Stimulated activated CD8-positive, alpha-beta memory T cell treated with anti-CD3 and anti-CD28 coated beads, Interleukin-15, amount 100 ng/mL, for 48 hours (primary cell): ENCODE results near the gene LINS1.
"Not testable (repeated sequence)": the region's sequence is repeated elsewhere in the genome, so short reads cannot be mapped to it uniquely, and the experiment has no call there.

Source experiments
- DNase-seq, 2 donors: peaks; one replicate each; pipeline ENCODE4 v3.0.0-alpha.2; 2020; ENCODE audit warnings: low read depth in 2 of 2

Gene LINS1

DNA sequence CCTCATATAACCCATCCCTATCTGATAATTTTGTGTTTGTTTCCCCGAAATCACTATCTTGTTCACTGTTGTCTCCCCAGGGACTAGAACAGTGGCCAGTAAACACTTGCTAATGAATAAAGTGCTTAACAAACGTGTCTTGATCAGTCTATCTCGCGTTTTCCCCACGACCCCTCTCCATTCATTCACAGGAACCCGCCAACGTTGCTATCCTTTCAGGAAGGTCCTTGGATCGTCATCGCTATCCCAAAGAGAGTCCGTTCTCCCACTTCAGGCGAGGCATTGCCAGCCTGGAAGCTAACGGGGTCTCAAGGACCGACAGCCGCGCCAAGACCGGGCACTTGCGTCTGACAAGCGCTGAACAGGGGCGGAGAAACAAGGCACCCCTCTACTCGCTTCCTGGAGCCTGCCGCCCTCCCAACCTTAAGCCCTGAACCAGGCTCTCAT, 344 bp downstream of the LINS1 start:
- no peak for DNase-seq

DNA sequence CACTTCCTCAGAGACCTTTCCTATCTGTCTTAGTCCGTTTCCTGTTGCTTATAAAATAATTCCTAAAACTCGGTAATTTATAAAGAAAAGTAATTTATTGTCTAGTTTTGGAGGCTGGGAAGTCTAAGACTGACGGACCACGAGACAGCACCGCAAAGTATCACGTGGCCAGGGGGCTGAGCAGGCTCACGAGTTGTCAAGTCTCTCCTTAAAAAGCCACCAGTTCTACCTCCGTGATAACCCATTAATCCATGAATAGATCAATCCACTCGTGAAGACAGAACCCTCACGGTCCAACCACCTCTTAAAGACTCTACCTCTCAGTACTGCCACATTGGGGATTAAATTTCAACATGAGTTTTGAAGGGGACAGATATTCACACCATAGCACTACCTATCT, 821 bp downstream of the LINS1 start:
- DNase-seq: no peak

DNA sequence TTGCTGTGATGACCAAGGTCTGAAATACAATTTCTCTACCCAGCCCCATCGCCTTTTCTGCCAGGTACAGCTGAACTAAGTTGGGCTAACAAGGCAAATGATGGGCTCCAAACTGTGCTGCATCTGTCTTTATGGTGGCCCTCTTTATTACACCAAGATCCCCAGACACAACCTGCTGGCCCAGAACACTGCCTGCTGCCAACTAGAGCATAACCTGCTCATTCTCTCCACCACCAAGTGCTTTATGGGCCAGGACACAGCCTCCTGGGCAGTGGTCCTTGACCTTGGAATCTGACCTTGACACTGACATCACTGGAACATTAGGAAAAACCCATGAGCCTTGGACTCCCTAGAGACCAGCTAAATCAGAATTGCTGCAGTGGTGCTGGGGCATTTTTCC, 3.3 kb downstream of the LINS1 start:
- no peak for DNase-seq

DNA sequence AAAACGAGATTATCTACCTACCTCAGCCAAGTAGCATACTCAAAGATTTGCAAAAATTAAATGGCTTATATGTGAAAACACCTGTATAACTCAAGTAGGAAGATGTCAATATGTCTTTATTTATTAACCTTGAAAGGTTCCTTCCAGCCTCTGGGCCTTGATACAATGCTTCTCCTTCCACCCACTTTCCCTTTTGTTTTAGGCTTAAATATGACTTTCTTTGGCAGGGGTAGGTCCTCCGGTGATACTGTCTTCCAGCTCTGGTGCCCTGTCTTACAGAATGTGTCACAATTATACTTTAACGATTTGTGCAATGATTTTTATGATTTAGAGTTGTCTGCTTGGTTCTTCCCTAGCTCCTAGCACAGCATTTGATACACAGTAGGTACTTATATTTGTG, 4.1 kb downstream of the LINS1 start:
- no peak for DNase-seq

GRCh38 chr15:100596792-100597191, 5.2 kb downstream of the LINS1 start:
- peak; percentile 84 to 88 for DNase-seq

GRCh38 chr15:100595964-100596363, 6.0 kb downstream of the LINS1 start:
- DNase-seq: no peak

DNA sequence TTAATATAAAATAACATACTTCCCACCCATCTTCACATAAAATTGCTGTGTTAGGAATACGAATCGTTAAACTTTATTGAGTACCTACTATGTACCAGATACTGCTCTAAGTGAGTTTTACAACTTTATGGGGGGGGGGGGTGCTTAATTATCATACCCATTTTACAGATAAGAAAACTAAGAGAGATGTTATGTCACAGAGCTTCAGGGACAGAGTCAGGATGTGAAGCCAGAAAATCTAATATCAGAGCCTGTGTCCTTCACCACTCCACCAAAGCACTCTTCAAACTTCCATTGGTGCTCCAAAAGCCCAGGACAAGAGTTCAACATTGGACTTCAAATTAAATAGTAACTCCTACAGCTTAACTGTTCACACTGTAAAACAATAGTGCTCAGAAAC, 8.6 kb downstream of the LINS1 start:
- DNase-seq: no peak

GRCh38 chr15:100592898-100593297, 9.1 kb downstream of the LINS1 start:
- DNase-seq: no peak

DNA sequence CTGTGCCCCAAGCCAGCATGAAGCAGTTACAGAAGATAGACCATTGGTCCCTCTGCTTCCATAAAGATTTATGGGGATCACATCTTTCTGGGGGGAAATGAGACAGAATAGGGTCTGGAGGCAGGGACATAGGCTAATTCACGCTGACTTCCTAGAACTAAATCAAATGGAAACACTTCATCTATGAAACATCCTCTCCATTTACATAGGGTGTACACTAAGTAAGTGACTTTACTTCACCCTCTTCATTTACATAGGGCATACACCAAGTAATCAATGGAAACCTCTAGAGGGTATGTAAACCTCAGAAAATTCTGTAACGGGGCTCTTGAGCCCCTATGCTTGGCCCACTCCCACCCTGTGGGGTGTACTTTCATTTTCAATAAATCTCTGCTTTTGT, 10.1 kb downstream of the LINS1 start:
- no peak for DNase-seq

DNA sequence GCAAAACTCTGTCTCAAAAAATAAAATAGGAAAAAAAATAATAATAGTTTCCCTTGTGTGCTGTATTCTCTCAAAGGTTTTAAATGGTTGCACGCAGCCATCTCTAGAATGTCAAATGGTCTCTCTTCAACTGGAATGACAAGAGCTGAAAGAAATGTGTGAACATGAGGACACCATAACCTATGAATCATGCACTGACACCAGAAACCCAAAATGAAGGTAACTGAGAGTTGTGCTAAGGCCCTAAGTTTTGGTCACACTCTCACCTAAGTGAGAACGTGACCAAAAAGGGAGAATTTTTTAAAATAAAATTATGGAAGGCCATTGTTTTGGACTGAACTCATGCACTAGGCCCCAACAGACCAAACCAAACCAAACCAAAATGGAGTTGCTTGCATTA, 10.8 kb downstream of the LINS1 start:
- DNase-seq: not testable (repeated sequence)

DNA sequence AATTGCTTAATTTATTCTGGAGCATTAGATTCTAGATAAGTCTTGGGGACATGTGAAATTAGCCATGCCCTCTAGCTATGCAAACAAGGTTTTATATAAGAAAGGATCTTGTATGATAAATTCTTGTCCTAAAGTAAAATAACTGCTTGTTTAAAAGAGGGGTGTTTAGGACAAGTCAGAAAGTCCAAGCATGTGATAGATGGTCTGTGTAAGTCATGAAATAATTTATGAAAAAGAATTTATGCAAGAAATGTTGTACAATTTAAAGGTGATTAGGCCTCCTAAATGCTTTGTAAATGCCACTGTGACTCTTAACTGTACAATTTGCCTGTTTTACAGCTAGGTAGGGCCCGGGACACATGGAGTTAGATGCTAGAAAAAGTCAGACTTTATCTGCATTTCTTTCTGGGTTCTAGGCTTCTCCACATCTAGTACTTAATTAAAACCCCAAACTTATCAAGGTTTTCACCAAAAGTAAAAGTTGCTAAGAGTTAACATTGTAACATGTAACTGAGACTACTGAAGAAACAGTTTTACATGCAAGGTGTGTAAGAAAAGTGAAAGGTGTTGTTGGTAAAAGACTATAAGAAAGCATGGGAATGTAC, 13.2 kb downstream of the LINS1 start:
- no peak for DNase-seq

- no peak for DNase-seq
These were observed 21.6 kb downstream of the LINS1 start for GRCh38 chr15:100580414-100580813.

DNA sequence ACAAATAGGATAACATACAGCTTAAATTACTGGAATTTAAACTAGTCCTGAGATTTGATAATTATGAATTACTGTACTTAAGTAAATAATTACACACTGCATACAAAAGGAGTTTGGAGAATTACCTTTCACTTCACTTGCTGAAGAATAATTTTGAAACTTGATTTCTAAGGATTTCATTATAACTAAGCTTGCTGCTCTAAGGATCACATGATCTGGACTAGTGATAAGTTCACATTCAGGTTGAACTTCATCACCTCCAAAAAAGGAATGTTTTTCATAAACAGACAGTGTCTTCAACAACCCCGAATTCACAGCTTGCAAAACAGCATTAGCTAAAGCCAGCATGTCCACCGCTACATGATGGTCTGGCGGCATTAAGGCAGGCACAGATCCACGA, 28.5 kb downstream of the LINS1 start:
- no peak for DNase-seq

DNA sequence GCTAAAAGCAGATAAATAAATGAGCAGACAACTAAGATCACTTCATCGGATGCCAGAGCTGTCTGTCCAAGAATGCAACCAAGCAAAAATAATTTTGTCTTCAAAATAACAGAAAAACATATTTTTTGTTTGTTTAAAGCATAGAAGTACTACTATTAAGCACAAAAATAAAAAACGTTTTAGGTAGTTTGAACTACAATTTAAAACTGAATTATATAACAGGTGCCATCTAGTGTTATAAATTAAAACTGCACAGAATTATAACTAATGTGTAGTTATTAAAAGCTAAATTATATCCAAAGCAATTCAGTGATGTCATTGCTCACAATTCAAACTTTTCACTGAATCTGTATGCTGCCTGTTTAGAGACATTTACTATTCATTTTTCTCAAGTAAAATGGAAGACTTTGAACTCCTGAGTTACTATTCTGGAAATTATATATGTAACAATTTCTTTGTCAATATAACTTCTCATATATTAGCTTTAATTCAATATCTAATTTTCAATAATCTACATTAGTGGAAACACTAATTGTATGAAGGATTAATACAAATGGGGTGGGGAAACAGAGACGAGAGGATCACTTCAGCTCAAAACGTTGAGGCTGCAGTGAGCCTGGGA, 29.5 kb downstream of the LINS1 start:
- no peak for DNase-seq

- no peak for DNase-seq
These were observed 30.3 kb downstream of the LINS1 start for GRCh38 chr15:100571592-100572167.

DNA sequence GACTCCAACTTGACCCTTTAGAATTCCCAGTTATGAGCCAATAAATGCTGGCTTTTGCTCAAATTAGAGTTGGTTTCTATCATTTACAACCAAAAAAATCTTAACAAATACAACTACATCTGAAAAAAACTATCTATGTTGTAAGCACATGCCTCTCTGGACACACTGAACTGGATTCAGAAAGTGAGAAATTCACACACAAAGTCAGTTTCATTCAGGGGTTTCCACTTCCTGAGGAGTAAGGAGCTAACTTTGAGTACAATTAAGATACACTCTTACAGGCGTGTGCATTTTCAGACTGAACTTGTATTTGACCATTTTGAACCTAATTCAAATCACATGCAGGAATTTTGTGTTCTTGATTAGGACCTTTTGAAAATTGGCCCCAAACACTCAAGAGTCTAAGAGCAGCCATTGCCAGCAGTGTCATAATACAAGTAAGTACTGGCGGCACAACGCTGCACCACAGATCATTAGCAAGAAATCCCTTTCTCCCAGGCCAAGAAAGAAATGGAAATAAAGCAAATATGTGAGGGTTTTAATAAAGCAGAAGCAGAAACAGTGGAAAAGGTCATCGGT, 31.2 kb downstream of the LINS1 start:
- DNase-seq: no peak

DNA sequence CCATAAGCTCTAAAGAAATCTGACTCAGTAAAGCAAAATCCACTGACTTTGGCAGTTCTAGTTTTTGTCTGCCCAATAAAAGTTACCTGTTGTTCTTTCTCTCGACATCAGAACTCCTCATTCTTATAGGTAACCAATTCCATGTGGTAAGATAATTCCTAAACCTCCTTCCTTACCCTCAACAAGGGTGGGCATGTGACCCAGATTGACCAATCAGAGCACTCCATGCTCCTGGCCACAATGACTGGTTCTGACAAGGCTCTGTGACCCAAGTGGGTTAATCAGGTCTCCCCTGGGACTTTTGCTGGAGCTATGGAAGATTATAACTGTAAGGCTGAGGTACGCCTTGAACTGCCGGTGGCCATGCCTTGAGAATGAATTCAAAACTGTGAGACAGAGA, 31.7 kb downstream of the LINS1 start:
- DNase-seq: no peak

- no peak for DNase-seq
These were observed 32.6 kb downstream of the LINS1 start for GRCh38 chr15:100569391-100569790.

- no peak for DNase-seq
These were observed 34.9 kb downstream of the LINS1 start for GRCh38 chr15:100566850-100567628.

DNA sequence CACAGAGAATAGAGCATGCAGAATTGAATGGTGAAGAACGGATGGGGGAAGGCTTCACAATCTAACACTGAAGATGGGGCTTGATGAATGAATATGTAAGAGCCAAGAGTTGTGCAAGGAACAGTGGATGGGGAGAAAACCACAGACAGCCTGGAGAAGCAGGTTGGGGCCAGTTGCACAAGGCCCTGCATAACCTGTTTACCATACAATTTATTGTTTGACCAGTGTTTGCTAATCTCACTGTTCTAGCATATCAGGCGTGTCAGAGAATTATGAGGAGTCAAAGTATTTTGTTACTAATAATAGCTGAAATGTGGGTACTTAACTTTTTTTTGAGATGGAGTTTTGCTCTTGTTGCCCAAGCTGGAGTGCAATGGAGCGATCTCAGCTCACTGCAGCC, 36.4 kb downstream of the LINS1 start:
- DNase-seq: no peak

DNA sequence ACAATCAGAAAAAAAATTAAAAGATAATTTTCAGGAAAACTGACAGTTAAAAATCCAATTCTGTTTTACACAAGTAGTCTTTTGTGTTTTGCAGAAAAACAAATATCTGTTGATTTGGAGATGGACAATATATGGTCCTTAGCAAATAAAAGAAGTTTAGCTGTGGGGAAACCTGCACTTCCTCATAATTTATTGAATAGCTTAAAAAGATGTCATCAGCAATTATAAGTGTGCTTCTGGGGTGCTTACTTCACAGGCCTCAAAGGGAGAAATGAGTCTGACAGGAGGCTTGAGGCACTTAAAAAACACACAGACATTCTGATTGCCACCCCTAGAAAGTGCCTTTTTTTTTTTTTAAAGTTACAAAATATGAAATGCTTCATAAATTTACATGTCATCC, 41.7 kb downstream of the LINS1 start:
- no peak for DNase-seq

- DNase-seq: no peak
These were observed 42.7 kb downstream of the LINS1 start for GRCh38 chr15:100559330-100559729.
